ENCODE measurements around the gene SCYGR4. TPM values are rescaled to one million over a fixed set of nuclear protein-coding genes. Genes with fewer than 3 reads are reported as not detected.

SCYGR4 gene
- polyA plus RNA-seq, 3 donors, result not detected

GRCh38 chr2:227595797-227596196 lies 21.5 kb upstream of the SCYGR4 start:
- H3K4me3 Mint-ChIP-seq, result no peak overlapping the region
- intact Hi-C loops (cut with micrococcal nuclease), result no loop called here
- no CpG with 5 or more reads among the region's 4 CpGs for WGBS (ENCODE audit: insufficient coverage)
- no peaks in the 10 kb centered on the region for H3K9me3 ChIP-seq (replicated peaks in 1 of 2; ENCODE audit: control insufficient read depth in 1 of 2, insufficient read depth in 1 of 2, low read length in 2 of 2)
- H3K4me3 ChIP-seq (replicated peaks in 1 of 3; ENCODE audit: low read depth in 2 of 3, low read length in 3 of 3), result no peak overlapping the region
- no peak for DNase-seq
- no peak overlapping the region for H2AFZ ChIP-seq (ENCODE audit: insufficient read depth, low read depth, low read length, poor library complexity, severe bottlenecking)
- peaks cover 0 to 16% of the 10 kb centered on the region in 2 donors for H3K27me3 ChIP-seq (ENCODE audit: control insufficient read depth in 2 of 2, insufficient read depth in 2 of 2, low read length in 2 of 2)
- H3K4me1 ChIP-seq (ENCODE audit: control insufficient read depth in 1 of 2, insufficient read depth in 2 of 2, low read length in 2 of 2), result no peaks in the 10 kb centered on the region
- no peak for TF ChIP-seq CTCF (IDR thresholded peaks at IDR 0.05)
- no peaks in the 10 kb centered on the region for H3K4me1 Mint-ChIP-seq
- no peaks in the 10 kb centered on the region for H3K36me3 Mint-ChIP-seq
- no peak overlapping the region for H3K4me2 ChIP-seq (replicated peaks; ENCODE audit: extremely low read depth, low read length, poor library complexity, severe bottlenecking)
- no peak overlapping the region for H3K27ac Mint-ChIP-seq
- no peaks in the 10 kb centered on the region for H4K20me1 ChIP-seq (ENCODE audit: insufficient read depth, low read length)
- no peak overlapping the region for H3K27ac ChIP-seq (ENCODE audit: low read depth in 1 of 2, low read length in 2 of 2)
- H3K9me3 Mint-ChIP-seq, result peaks cover 0 to 2% (median 0%) of the 10 kb centered on the region in 7 donors
- H3K9ac ChIP-seq (ENCODE audit: insufficient read depth, low read length, poor library complexity, severe bottlenecking), result no peak overlapping the region
- H3K27me3 Mint-ChIP-seq (ENCODE audit: low read depth in 3 of 3), result peaks cover 16 to 24% (median 17%) of the 10 kb centered on the region in 3 donors
- no peaks in the 10 kb centered on the region for H3K79me2 ChIP-seq (ENCODE audit: insufficient read depth, low read length)
- H3K36me3 ChIP-seq (replicated peaks in 1 of 2; ENCODE audit: control insufficient read depth in 1 of 2, insufficient read depth in 2 of 2, low read length in 2 of 2), result no peaks in the 10 kb centered on the region

DNA sequence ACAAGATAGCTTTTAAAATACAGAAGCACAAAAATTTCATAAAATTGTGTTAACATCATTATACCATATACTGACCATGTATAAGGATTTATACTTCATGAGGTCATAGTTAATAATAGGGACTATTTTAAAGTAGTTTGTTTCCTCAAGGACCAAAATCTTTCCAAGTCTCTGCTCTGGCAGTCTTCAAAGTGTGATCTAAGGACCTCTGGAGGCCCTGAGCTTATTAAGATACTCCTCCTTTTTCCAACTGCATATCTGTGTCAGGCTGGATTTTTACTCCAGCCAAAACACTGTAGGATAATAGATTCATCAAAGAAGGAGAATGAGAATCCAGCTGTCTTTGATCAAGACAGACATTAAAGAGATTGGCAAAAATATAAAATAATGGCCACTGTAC lies 20.3 kb upstream of the SCYGR4 start:
- peaks cover 0 to 16% of the 10 kb centered on the region in 2 donors for H3K27me3 ChIP-seq (ENCODE audit: control insufficient read depth in 2 of 2, insufficient read depth in 2 of 2, low read length in 2 of 2)
- intact Hi-C loops (cut with micrococcal nuclease), result no loop called here
- no peaks in the 10 kb centered on the region for H3K79me2 ChIP-seq (ENCODE audit: insufficient read depth, low read length)
- no peak overlapping the region for H2AFZ ChIP-seq (ENCODE audit: insufficient read depth, low read depth, low read length, poor library complexity, severe bottlenecking)
- Mint-ChIP-seq H3K9me3 (peaks cover 0 to 2% (median 0%) of the 10 kb centered on the region in 7 donors), H3K4me1 (no peaks in the 10 kb centered on the region), H3K36me3 (no peaks in the 10 kb centered on the region), H3K27me3 (ENCODE audit: low read depth in 3 of 3) (peaks cover 16 to 29% (median 18%) of the 10 kb centered on the region in 3 donors), H3K4me3 (no peak overlapping the region), H3K27ac (no peak overlapping the region)
- DNase-seq, result no peak
- H3K4me1 ChIP-seq (ENCODE audit: control insufficient read depth in 1 of 2, insufficient read depth in 2 of 2, low read length in 2 of 2), result no peaks in the 10 kb centered on the region
- H3K4me3 ChIP-seq (replicated peaks in 1 of 3; ENCODE audit: low read depth in 2 of 3, low read length in 3 of 3), result no peak overlapping the region
- no peak overlapping the region for H3K4me2 ChIP-seq (replicated peaks; ENCODE audit: extremely low read depth, low read length, poor library complexity, severe bottlenecking)
- no peak overlapping the region for H3K27ac ChIP-seq (ENCODE audit: low read depth in 1 of 2, low read length in 2 of 2)
- H4K20me1 ChIP-seq (ENCODE audit: insufficient read depth, low read length), result no peaks in the 10 kb centered on the region
- H3K36me3 ChIP-seq (replicated peaks in 1 of 2; ENCODE audit: control insufficient read depth in 1 of 2, insufficient read depth in 2 of 2, low read length in 2 of 2), result no peaks in the 10 kb centered on the region
- no peak overlapping the region for H3K9ac ChIP-seq (ENCODE audit: insufficient read depth, low read length, poor library complexity, severe bottlenecking)
- H3K9me3 ChIP-seq (replicated peaks in 1 of 2; ENCODE audit: control insufficient read depth in 1 of 2, insufficient read depth in 1 of 2, low read length in 2 of 2), result no peaks in the 10 kb centered on the region
- TF ChIP-seq CTCF (IDR thresholded peaks at IDR 0.05), result no peak
